PC-3 (cell line): Measurements from ENCODE around the gene RAB42. TPM values are rescaled to one million over a fixed set of nuclear protein-coding genes. Genes with fewer than 3 reads are reported as not detected.

ENCODE experiments used
- ATAC-seq: fragments of 200-7000 bp; cut with Tn5 transposase; 2 replicates; pipeline ENCODE4 v1.9.1; 2020; ENCODE audit warnings: mild to moderate bottlenecking, moderate library complexity
- BruUV-seq: library from RNA; stranded (reverse); fragments of 400-500 nt; replicated peaks from 2 replicates; lab custom pipeline; 2021; lab: Mats Ljungman, UMichigan
- CTCF ChIA-PET: fragments of 300-600 bp; sonication (Branson Sonifier 250); formaldehyde crosslinking; loops from one replicate; lab custom pipeline; 2022; ENCODE audit warnings: antibody characterized with exemption; lab: Charles Lee
- POLR2A ChIA-PET: fragments of 300-600 bp; sonication (Branson Sonifier 250); formaldehyde crosslinking; loops from one replicate; lab custom pipeline; 2022; ENCODE audit warnings: antibody characterized with exemption; ENCODE audit not compliant: unreplicated experiment; lab: Charles Lee
- DNase-seq: peaks from one replicate; pipeline ENCODE4 v3.0.0-alpha.2; 2015
- H2AFZ ChIP-seq: fragments of 300-600 bp; sonication (generic); 2 replicates; pipeline ENCODE4 v1.6.0; 2016; ENCODE audit warnings: antibody characterized with exemption, low read length
- H3F3A ChIP-seq: fragments of 300-600 bp; sonication (generic); one replicate; pipeline ENCODE4 v1.6.0; 2017; ENCODE audit warnings: antibody characterized with exemption, low read length, control low read depth, mild to moderate bottlenecking; ENCODE audit not compliant: unreplicated experiment
- H3K27ac ChIP-seq: fragments of 300-600 bp; sonication (generic); 2 replicates; pipeline ENCODE4 v1.5.1; 2016; ENCODE audit warnings: mild to moderate bottlenecking, low read length
- H3K27me3 ChIP-seq: fragments of 300-600 bp; sonication (generic); 2 replicates; pipeline ENCODE4 v1.6.1; 2016; ENCODE audit warnings: low read length, mixed read lengths
- H3K36me3 ChIP-seq: fragments of 300-600 bp; sonication (generic); 2 replicates; pipeline ENCODE4 v1.6.1; 2016; ENCODE audit warnings: low read depth, mixed run types, low read length, mixed read lengths
- H3K4me1 ChIP-seq: fragments of 300-600 bp; sonication (generic); 2 replicates; pipeline ENCODE4 v1.5.1; 2016; ENCODE audit warnings: low read length; ENCODE audit not compliant: insufficient read depth
- H3K4me2 ChIP-seq: fragments of 300-600 bp; sonication (generic); 2 replicates; pipeline ENCODE4 v1.6.0; 2016; ENCODE audit warnings: low read length
- H3K4me3 ChIP-seq: fragments of 300-600 bp; sonication (generic); 2 replicates; pipeline ENCODE4 v1.5.1; 2016; ENCODE audit warnings: mild to moderate bottlenecking, low read length, mixed read lengths
- H3K79me2 ChIP-seq: fragments of 300-600 bp; sonication (generic); 2 replicates; pipeline ENCODE4 v1.6.1; 2017; ENCODE audit warnings: low read length, mixed read lengths
- H3K9ac ChIP-seq: fragments of 300-600 bp; sonication (generic); 2 replicates; pipeline ENCODE4 v1.6.0; 2016; ENCODE audit warnings: mild to moderate bottlenecking, low read length
- H3K9me2 ChIP-seq: fragments of 300-600 bp; sonication (generic); replicated peaks from 2 replicates; pipeline ENCODE4 v1.6.1; 2016; ENCODE audit warnings: mixed run types, low read length, mixed read lengths
- H3K9me3 ChIP-seq: fragments of 300-600 bp; sonication (generic); 2 replicates; pipeline ENCODE4 v1.6.1; 2016; ENCODE audit warnings: low read length, mixed read lengths
- H4K20me1 ChIP-seq: fragments of 300-600 bp; sonication (generic); 2 replicates; pipeline ENCODE4 v1.6.1; 2016; ENCODE audit warnings: low read length, mixed read lengths
- CTCF ChIP-seq: fragments of 300-600 bp; sonication (generic); conservative IDR thresholded peaks from 2 replicates; pipeline ENCODE4 v1.5.1; 2017; ENCODE audit warnings: antibody characterized with exemption, low read depth, mild to moderate bottlenecking, low read length
- EZH2 ChIP-seq: fragments of 300-600 bp; sonication (generic); IDR thresholded peaks from one replicate; pipeline ENCODE4 v1.6.1; 2017; ENCODE audit warnings: antibody characterized with exemption, mild to moderate bottlenecking, low read length; ENCODE audit not compliant: unreplicated experiment
- EZH2phosphoT487 ChIP-seq: fragments of 300-600 bp; sonication (generic); IDR thresholded peaks from 2 replicates; pipeline ENCODE4 v1.6.1; 2018; ENCODE audit warnings: mild to moderate bottlenecking, antibody characterized with exemption, low read length, borderline replicate concordance
- intact Hi-C: fragments of 100-400 bp; cut with micrococcal nuclease; formaldehyde crosslinking; loops from 2 replicates; pipeline ENCODE4 v1.9.0; 2023
- total RNA-seq: library from RNA; depleted of rRNA; stranded (reverse); fragments of >200 nt; gene quantifications from 2 replicates; pipeline ENCODE4 v1.2.3, GENCODE V29; 2014

Gene RAB42
- total RNA-seq, 1 experiment from 2014 or later: 1.5 TPM

GRCh38 chr1:28560886-28561285 lies 31.2 kb upstream of the RAB42 start:
- intact Hi-C loops: no loop called here
- TF ChIP-seq CTCF (no peak), EZH2 (no peak), EZH2phosphoT487 (no peak)
- TSS peak; percentile 18 for BruUV-seq

DNA sequence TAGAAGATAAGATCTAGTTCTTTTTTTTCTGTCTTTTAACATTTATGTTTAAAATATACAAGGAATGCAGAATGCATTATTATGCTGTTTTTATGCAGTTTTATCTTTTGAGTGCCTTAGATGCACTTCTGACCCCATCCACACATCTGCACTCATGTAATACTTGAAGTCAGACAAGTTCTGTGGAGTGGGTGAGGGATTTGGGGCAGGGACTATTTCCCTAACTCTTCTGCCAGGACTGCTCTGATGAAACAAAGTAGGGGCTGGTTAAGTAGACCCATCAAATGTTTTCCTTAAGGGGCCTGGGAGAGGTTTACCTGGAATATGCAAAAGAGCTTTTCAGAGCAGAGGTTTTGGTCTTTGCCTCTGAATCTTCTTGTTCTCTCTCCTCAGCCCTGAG lies 27.8 kb upstream of the RAB42 start:
- Histone ChIP-seq H4K20me1 (no peaks in the 10 kb centered on the region), H3K4me3 (no peak overlapping the region), H3K79me2 (no peaks in the 10 kb centered on the region), H3K4me1 (no peaks in the 10 kb centered on the region), H3F3A (no peaks in the 10 kb centered on the region), H3K9ac (no peak overlapping the region), H3K9me3 (no peaks in the 10 kb centered on the region), H3K27ac (no peak overlapping the region), H3K27me3 (no peaks in the 10 kb centered on the region), H3K4me2 (no peak overlapping the region), H2AFZ (no peak overlapping the region), H3K9me2 (no peaks in the 10 kb centered on the region), H3K36me3 (peaks cover 39% of the 10 kb centered on the region)
- CTCF ChIA-PET: no interaction called here
- POLR2A ChIA-PET: no interaction called here
- intact Hi-C loops: no loop called here
- ATAC-seq (no peak), DNase-seq (no peak)
- no TSS peak for BruUV-seq
- TF ChIP-seq CTCF (no peak), EZH2phosphoT487 (no peak), EZH2 (no peak)

More at GRCh38 chr1:28560886-28561285, 31.2 kb upstream of the RAB42 start:
- no peaks in the 10 kb centered on the region for H3F3A ChIP-seq
- no peaks in the 10 kb centered on the region for H3K9me2 ChIP-seq
- no peaks in the 10 kb centered on the region for H4K20me1 ChIP-seq
- H3K36me3 ChIP-seq: peaks cover 22% of the 10 kb centered on the region
- H3K79me2 ChIP-seq: no peaks in the 10 kb centered on the region
- ChIA-PET CTCF (no interaction called here), POLR2A (no interaction called here)
- no peak overlapping the region for H3K4me2 ChIP-seq
- H2AFZ ChIP-seq: no peak overlapping the region
- ATAC-seq (no peak), DNase-seq (no peak)
- H3K9me3 ChIP-seq: no peaks in the 10 kb centered on the region
- no peaks in the 10 kb centered on the region for H3K27me3 ChIP-seq
- no peak overlapping the region for H3K4me3 ChIP-seq
- H3K27ac ChIP-seq: no peak overlapping the region
- no peak overlapping the region for H3K9ac ChIP-seq
- no peaks in the 10 kb centered on the region for H3K4me1 ChIP-seq

- no peak overlapping the region for H3K4me3 ChIP-seq
- BruUV-seq: no TSS peak
- no peaks in the 10 kb centered on the region for H3K79me2 ChIP-seq
- H2AFZ ChIP-seq: no peak overlapping the region
- ATAC-seq: no peak
- peaks cover 37% of the 10 kb centered on the region for H3K36me3 ChIP-seq
- ChIA-PET POLR2A (no interaction called here), CTCF (no interaction called here)
- H3K9me2 ChIP-seq: no peaks in the 10 kb centered on the region
- no peak overlapping the region for H3K9ac ChIP-seq
- DNase-seq: no peak
- no peaks in the 10 kb centered on the region for H3F3A ChIP-seq
- no peaks in the 10 kb centered on the region for H3K27me3 ChIP-seq
- H4K20me1 ChIP-seq: no peaks in the 10 kb centered on the region
- no peaks in the 10 kb centered on the region for H3K4me1 ChIP-seq
- H3K27ac ChIP-seq: no peak overlapping the region
- no peaks in the 10 kb centered on the region for H3K9me3 ChIP-seq
- no peak for TF ChIP-seq CTCF
- TF ChIP-seq EZH2: no peak
- no peak for TF ChIP-seq EZH2phosphoT487
- H3K4me2 ChIP-seq: no peak overlapping the region
- intact Hi-C loops: no loop called here
These were observed 27.0 kb upstream of the RAB42 start for GRCh38 chr1:28565040-28565439.
